CD4-positive, alpha-beta T cell treated with Interleukin-15 for 1 hour (primary cell): Measurements from ENCODE around the gene GPRC5B.
A peak's percentile ranks its signal among the peaks of the same experiment; 100 is the strongest.

Experiments used
- DNase-seq: peaks from one replicate; pipeline ENCODE4 v3.0.0-alpha.2; 2020

Gene GPRC5B

GRCh38 chr16:19884611-19885450 is at the start of gene GPRC5B:
GPRC5B (minus strand) TSS chr16:19884848; CDS start chr16:19872845, 12,003 bp downstream.
- peak; percentile 26 for DNase-seq

GRCh38 chr16:19933740-19934139 is 49.1 kb upstream of the GPRC5B start:
- DNase-seq: no peak

- DNase-seq: no peak
These were observed 44.4 kb upstream of the GPRC5B start for GRCh38 chr16:19929062-19929511.

- DNase-seq: no peak
These were observed 43.8 kb upstream of the GPRC5B start for GRCh38 chr16:19928432-19928831.

GRCh38 chr16:19926449-19927390 is 42.1 kb upstream of the GPRC5B start:
- no peak for DNase-seq

- no peak for DNase-seq
These were observed 38.7 kb upstream of the GPRC5B start for GRCh38 chr16:19923396-19923795.

GRCh38 chr16:19919142-19919541 is 34.5 kb upstream of the GPRC5B start:
- no peak for DNase-seq

- no peak for DNase-seq
These were observed 31.4 kb upstream of the GPRC5B start for GRCh38 chr16:19916064-19916463.

- no peak for DNase-seq
These were observed 30.2 kb upstream of the GPRC5B start for GRCh38 chr16:19914877-19915276.

- no peak for DNase-seq
These were observed 28.6 kb upstream of the GPRC5B start for GRCh38 chr16:19913340-19913645.

GRCh38 chr16:19912455-19913339 is 28.0 kb upstream of the GPRC5B start:
- no peak for DNase-seq

- DNase-seq: no peak
These were observed 27.3 kb upstream of the GPRC5B start for GRCh38 chr16:19911747-19912454.

- DNase-seq: no peak
These were observed 26.6 kb upstream of the GPRC5B start for GRCh38 chr16:19911204-19911603.

GRCh38 chr16:19909750-19910322 is 25.2 kb upstream of the GPRC5B start:
- no peak for DNase-seq

GRCh38 chr16:19908921-19909320 is 24.3 kb upstream of the GPRC5B start:
- no peak for DNase-seq

GRCh38 chr16:19907161-19907992 is 22.7 kb upstream of the GPRC5B start:
- DNase-seq: peak; percentile 55

GRCh38 chr16:19901164-19901563 is 16.5 kb upstream of the GPRC5B start:
- DNase-seq: no peak

- DNase-seq: no peak
These were observed 14.9 kb upstream of the GPRC5B start for GRCh38 chr16:19899605-19899955.

GRCh38 chr16:19898924-19899604 is 14.4 kb upstream of the GPRC5B start:
- no peak for DNase-seq

- DNase-seq: no peak
These were observed 13.5 kb upstream of the GPRC5B start for GRCh38 chr16:19898166-19898565.
